ENCODE measurements around the gene RAB9A. TPM values are rescaled to one million over a fixed set of nuclear protein-coding genes. Genes with fewer than 3 reads are reported as not detected.

Gene RAB9A
- total RNA-seq, 1 experiment from 2014 or later: 26.3 TPM

DNA sequence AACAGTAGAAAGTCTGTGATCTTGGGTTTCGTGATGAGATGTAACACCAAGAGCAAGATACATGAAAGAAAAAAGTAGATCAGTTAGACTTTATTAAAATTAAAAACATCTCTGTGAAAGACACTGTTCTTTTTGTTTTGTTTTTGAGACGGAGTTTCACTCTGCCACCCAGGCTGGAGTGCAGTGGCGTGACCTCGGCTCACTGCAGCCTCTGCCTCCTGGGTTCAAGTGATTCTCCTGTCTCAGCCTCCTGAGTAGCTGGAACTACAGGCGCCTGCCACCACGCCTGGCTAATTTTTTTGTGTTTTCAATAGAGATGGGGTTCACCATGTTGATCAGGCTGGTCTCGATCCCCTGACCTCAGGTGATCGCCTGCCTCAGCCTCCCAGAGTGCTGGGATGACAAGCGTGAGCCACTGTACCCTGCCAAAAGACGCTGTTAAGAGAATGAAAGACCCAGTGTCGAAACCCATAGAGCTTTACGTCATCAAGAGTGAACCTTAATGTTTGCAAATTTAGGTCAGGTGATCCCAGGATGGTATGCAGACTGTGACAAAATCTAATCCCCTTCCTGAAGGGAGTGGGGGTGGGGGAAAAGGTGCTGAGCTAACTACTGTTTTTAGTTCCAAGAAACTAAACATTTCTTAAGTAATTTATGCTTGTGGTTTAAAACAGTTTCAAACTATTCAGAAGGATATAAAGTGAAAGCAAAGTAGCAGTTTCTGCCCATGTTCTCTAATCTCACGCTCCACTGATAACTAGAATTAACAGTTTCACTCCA is 53.7 kb downstream of the RAB9A start:
- POLR2A ChIA-PET: no interaction called here
- peak; percentile 48 for ATAC-seq
- Mint-ChIP-seq H3K27ac (peak overlapping the region; percentile 65; the same call in 1 of the 2 replicates), H3K4me3 (no peak overlapping the region), H3K9me3 (no peaks in the 10 kb centered on the region), H3K36me3 (peaks cover 21% of the 10 kb centered on the region; the same call in 1 of the 2 replicates), H3K27me3 (ENCODE audit: low read depth) (no peaks in the 10 kb centered on the region), H3K4me1 (peaks cover 10% of the 10 kb centered on the region)
- CTCF ChIA-PET: no interaction called here
- DNase-seq (ENCODE audit: low spot score): no peak
- TF ChIP-seq NR1H2 (CRISPR knock-in tag; IDR thresholded peaks at IDR 0.05) (no peak), ZNF232 (CRISPR knock-in tag; IDR thresholded peaks at IDR 0.05) (no peak), NR3C1 (CRISPR knock-in tag; conservative IDR thresholded peaks at IDR 0.05; ENCODE audit: low read depth) (no peak), FOXP4 (CRISPR knock-in tag; IDR thresholded peaks at IDR 0.05) (no peak), RELA (CRISPR knock-in tag; IDR thresholded peaks at IDR 0.05; ENCODE audit: borderline replicate concordance) (no peak), EMX1 (CRISPR knock-in tag; IDR thresholded peaks at IDR 0.05) (no peak)

DNA sequence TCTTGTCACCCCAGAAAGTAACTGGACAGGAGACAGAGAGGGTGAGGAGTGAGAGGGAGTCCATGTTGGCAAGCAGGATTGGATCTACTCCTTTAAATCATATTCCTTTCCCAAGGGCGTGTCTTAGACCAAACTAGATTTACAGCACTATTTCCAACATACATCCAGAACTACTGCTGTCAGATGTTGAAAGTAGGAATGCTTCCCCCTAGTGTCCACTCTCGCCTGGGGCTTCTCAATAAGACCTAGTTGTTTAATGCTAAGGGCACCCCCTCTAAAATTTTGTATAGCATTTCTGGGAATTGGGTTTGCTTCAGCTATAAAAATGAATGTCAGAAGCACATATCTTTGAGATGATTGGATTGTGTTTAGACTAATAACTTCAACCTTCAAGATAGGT is 58.9 kb downstream of the RAB9A start:
- peaks cover 32% of the 10 kb centered on the region for H3K36me3 Mint-ChIP-seq
- CTCF ChIA-PET: interaction anchor here (2.0 kb wide), 1 partner anchor 13 kb away, joined by 5 read pairs; the partner anchor contains the start of genes OFD1 and TRAPPC2
- H3K9me3 Mint-ChIP-seq: no peaks in the 10 kb centered on the region
- no peaks in the 10 kb centered on the region for H3K27me3 Mint-ChIP-seq (ENCODE audit: low read depth)
- TF ChIP-seq NFE2L1 (CRISPR knock-in tag; IDR thresholded peaks at IDR 0.05) (no peak), CBFB (CRISPR knock-in tag; IDR thresholded peaks at IDR 0.05; ENCODE audit: low read depth) (no peak), MAX (CRISPR knock-in tag; IDR thresholded peaks at IDR 0.05) (no peak), AR (CRISPR knock-in tag; IDR thresholded peaks at IDR 0.05) (no peak)
- H3K27ac Mint-ChIP-seq: no peak overlapping the region
- POLR2A ChIA-PET: no interaction called here
- H3K4me3 Mint-ChIP-seq: no peak overlapping the region
- H3K4me1 Mint-ChIP-seq: peaks cover under 1% of the 10 kb centered on the region; the same call in 1 of the 2 replicates
- ATAC-seq (peak; percentile 36), DNase-seq (ENCODE audit: low spot score) (peak; percentile 13)

- peaks cover 36% of the 10 kb centered on the region for H3K36me3 Mint-ChIP-seq
- DNase-seq (ENCODE audit: low spot score) (no peak), ATAC-seq (no peak)
- H3K27ac Mint-ChIP-seq: no peak overlapping the region
- no peak overlapping the region for H3K4me3 Mint-ChIP-seq
- CTCF ChIA-PET: interaction anchor here (2.0 kb wide), 1 partner anchor 14 kb away, joined by 5 read pairs; the partner anchor contains the start of genes OFD1 and TRAPPC2
- H3K4me1 Mint-ChIP-seq: no peaks in the 10 kb centered on the region
- POLR2A ChIA-PET: no interaction called here
- H3K9me3 Mint-ChIP-seq: no peaks in the 10 kb centered on the region
- no peaks in the 10 kb centered on the region for H3K27me3 Mint-ChIP-seq (ENCODE audit: low read depth)
- TF ChIP-seq ZNF317 (CRISPR knock-in tag; IDR thresholded peaks at IDR 0.05; ENCODE audit: borderline replicate concordance, low read depth) (no peak), ZBTB43 (CRISPR knock-in tag; IDR thresholded peaks at IDR 0.05) (no peak), NFE2L1 (CRISPR knock-in tag; IDR thresholded peaks at IDR 0.05) (no peak), MXD4 (CRISPR knock-in tag; IDR thresholded peaks at IDR 0.05; ENCODE audit: borderline replicate concordance) (no peak), CBFB (CRISPR knock-in tag; IDR thresholded peaks at IDR 0.05; ENCODE audit: low read depth) (no peak), NFYB (CRISPR knock-in tag; conservative IDR thresholded peaks at IDR 0.05; ENCODE audit: low read depth) (no peak), NR3C1 (CRISPR knock-in tag; conservative IDR thresholded peaks at IDR 0.05; ENCODE audit: low read depth) (no peak), HMGA2 (CRISPR knock-in tag; IDR thresholded peaks at IDR 0.05) (no peak), ESRRA (CRISPR knock-in tag; IDR thresholded peaks at IDR 0.05; ENCODE audit: borderline replicate concordance) (no peak), EMX1 (CRISPR knock-in tag; IDR thresholded peaks at IDR 0.05) (no peak), MYBL2 (CRISPR knock-in tag; IDR thresholded peaks at IDR 0.05) (no peak), NR2C2 (CRISPR knock-in tag; IDR thresholded peaks at IDR 0.05) (no peak), ZBTB21 (CRISPR knock-in tag; IDR thresholded peaks at IDR 0.05; ENCODE audit: borderline replicate concordance) (no peak)
- TF ChIP-seq, protein P1, sequence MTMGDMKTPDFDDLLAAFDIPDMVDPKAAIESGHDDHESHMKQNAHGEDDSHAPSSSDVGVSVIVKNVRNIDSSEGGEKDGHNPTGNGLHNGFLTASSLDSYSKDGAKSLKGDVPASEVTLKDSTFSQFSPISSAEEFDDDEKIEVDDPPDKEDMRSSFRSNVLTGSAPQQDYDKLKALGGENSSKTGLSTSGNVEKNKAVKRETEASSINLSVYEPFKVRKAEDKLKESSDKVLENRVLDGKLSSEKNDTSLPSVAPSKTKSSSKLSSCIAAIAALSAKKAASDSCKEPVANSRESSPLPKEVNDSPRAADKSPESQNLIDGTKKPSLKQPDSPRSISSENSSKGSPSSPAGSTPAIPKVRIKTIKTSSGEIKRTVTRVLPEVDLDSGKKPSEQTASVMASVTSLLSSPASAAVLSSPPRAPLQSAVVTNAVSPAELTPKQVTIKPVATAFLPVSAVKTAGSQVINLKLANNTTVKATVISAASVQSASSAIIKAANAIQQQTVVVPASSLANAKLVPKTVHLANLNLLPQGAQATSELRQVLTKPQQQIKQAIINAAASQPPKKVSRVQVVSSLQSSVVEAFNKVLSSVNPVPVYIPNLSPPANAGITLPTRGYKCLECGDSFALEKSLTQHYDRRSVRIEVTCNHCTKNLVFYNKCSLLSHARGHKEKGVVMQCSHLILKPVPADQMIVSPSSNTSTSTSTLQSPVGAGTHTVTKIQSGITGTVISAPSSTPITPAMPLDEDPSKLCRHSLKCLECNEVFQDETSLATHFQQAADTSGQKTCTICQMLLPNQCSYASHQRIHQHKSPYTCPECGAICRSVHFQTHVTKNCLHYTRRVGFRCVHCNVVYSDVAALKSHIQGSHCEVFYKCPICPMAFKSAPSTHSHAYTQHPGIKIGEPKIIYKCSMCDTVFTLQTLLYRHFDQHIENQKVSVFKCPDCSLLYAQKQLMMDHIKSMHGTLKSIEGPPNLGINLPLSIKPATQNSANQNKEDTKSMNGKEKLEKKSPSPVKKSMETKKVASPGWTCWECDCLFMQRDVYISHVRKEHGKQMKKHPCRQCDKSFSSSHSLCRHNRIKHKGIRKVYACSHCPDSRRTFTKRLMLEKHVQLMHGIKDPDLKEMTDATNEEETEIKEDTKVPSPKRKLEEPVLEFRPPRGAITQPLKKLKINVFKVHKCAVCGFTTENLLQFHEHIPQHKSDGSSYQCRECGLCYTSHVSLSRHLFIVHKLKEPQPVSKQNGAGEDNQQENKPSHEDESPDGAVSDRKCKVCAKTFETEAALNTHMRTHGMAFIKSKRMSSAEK (CRISPR knock-in tag; IDR thresholded peaks at IDR 0.05; ENCODE audit: borderline replicate concordance): no peak
Measured at GRCh38 chrX:13748486-13748885, 59.6 kb downstream of the RAB9A start.
